Measurements from ENCODE around the gene CRYL1. TPM values are rescaled to one million over a fixed set of nuclear protein-coding genes. Genes with fewer than 3 reads are reported as not detected.

CRYL1 gene
- total RNA-seq, 1 experiment from 2014 or later = 26.5 TPM

DNA sequence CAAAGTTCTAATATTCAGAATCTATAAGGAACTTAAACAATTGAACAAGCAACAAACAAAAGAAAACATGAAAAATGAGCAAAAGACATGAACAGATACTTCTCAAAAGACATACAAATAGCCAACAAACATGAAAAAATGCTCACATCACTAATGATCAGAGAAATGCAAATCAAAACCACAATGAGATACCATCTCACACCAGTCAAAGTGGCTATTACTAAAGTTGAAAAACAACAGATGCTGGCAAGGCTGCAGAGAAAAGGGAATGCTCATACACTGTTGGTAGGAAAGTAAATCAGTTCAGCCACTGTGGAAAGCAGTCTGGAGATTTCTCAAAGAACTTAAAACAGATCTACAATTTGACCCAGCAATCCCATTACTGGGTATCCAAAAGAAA lies 74.3 kb downstream of the CRYL1 start:
- H3K36me3 ChIP-seq (ENCODE audit: control insufficient read depth in 1 of 2, insufficient read depth in 2 of 2, low read length in 2 of 2) = no peaks in the 10 kb centered on the region
- H2AFZ ChIP-seq (ENCODE audit: low read depth, low read length, poor library complexity, severe bottlenecking) = no peak overlapping the region
- H4K20me1 ChIP-seq (ENCODE audit: insufficient read depth) = no peaks in the 10 kb centered on the region
- H3K4me2 ChIP-seq (ENCODE audit: low read length) = no peak overlapping the region
- BruUV-seq (replicated peaks) = no TSS peak
- H3K27ac ChIP-seq (ENCODE audit: low read depth, low read length) = no peak overlapping the region
- ATAC-seq (no peak), DNase-seq (ENCODE audit: low read depth, low spot score) (no peak)
- 0 out of 4 replicates have a peak, but pooled peaks cover 0 to 8% of the 10 kb centered on the region in 2 experiments for H3K9me3 ChIP-seq (ENCODE audit: control insufficient read depth in 1 of 2, insufficient read depth in 1 of 2, low read depth in 1 of 2, low read length in 2 of 2)
- H3K4me3 ChIP-seq (replicated peaks in 1 of 2; ENCODE audit: low read depth in 1 of 2, low read length in 2 of 2) = no peak overlapping the region
- H3K9ac ChIP-seq (ENCODE audit: low read length) = no peak overlapping the region
- TF ChIP-seq RAD21 (IDR thresholded peaks at IDR 0.05; ENCODE audit: low read depth) (no peak), CBX3 (IDR thresholded peaks at IDR 0.05; ENCODE audit: low read depth) (no peak), EZH2phosphoT487 (IDR thresholded peaks at IDR 0.05; ENCODE audit: borderline replicate concordance) (no peak), SIN3A (IDR thresholded peaks at IDR 0.05; ENCODE audit: low read depth) (no peak), EGR1 (IDR thresholded peaks at IDR 0.05; ENCODE audit: low read depth) (no peak), TCF7L2 (IDR thresholded peaks at IDR 0.05; ENCODE audit: borderline replicate concordance, extremely low read depth, insufficient read depth, insufficient read length) (no peak), SRF (IDR thresholded peaks at IDR 0.05; ENCODE audit: low read depth) (no peak), ELF1 (IDR thresholded peaks at IDR 0.05; ENCODE audit: borderline replicate concordance, low read depth) (no peak), JUND (IDR thresholded peaks at IDR 0.05) (no peak), FOSL1 (IDR thresholded peaks at IDR 0.05; ENCODE audit: low read depth) (no peak)
- TF ChIP-seq, protein P1, sequence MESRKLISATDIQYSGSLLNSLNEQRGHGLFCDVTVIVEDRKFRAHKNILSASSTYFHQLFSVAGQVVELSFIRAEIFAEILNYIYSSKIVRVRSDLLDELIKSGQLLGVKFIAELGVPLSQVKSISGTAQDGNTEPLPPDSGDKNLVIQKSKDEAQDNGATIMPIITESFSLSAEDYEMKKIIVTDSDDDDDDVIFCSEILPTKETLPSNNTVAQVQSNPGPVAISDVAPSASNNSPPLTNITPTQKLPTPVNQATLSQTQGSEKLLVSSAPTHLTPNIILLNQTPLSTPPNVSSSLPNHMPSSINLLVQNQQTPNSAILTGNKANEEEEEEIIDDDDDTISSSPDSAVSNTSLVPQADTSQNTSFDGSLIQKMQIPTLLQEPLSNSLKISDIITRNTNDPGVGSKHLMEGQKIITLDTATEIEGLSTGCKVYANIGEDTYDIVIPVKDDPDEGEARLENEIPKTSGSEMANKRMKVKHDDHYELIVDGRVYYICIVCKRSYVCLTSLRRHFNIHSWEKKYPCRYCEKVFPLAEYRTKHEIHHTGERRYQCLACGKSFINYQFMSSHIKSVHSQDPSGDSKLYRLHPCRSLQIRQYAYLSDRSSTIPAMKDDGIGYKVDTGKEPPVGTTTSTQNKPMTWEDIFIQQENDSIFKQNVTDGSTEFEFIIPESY (IDR thresholded peaks at IDR 0.05; ENCODE audit: extremely low read depth, insufficient replicate concordance, low read length) = no peak
- TF ChIP-seq, protein P2, sequence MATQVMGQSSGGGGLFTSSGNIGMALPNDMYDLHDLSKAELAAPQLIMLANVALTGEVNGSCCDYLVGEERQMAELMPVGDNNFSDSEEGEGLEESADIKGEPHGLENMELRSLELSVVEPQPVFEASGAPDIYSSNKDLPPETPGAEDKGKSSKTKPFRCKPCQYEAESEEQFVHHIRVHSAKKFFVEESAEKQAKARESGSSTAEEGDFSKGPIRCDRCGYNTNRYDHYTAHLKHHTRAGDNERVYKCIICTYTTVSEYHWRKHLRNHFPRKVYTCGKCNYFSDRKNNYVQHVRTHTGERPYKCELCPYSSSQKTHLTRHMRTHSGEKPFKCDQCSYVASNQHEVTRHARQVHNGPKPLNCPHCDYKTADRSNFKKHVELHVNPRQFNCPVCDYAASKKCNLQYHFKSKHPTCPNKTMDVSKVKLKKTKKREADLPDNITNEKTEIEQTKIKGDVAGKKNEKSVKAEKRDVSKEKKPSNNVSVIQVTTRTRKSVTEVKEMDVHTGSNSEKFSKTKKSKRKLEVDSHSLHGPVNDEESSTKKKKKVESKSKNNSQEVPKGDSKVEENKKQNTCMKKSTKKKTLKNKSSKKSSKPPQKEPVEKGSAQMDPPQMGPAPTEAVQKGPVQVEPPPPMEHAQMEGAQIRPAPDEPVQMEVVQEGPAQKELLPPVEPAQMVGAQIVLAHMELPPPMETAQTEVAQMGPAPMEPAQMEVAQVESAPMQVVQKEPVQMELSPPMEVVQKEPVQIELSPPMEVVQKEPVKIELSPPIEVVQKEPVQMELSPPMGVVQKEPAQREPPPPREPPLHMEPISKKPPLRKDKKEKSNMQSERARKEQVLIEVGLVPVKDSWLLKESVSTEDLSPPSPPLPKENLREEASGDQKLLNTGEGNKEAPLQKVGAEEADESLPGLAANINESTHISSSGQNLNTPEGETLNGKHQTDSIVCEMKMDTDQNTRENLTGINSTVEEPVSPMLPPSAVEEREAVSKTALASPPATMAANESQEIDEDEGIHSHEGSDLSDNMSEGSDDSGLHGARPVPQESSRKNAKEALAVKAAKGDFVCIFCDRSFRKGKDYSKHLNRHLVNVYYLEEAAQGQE (IDR thresholded peaks at IDR 0.05; ENCODE audit: low read depth) = no peak
- ChIA-PET CTCF (no interaction called here), RAD21 (ENCODE audit: low non-redundant PET in 1 of 2, low total read pairs in 2 of 2, uncharacterized antibody in 2 of 2, unreplicated experiment in 2 of 2) (no interaction called here), POLR2A (no interaction called here)
- H3K27me3 ChIP-seq (ENCODE audit: insufficient read depth, low read length) = no peaks in the 10 kb centered on the region
- H3K79me2 ChIP-seq (ENCODE audit: insufficient read depth, low read length) = no peaks in the 10 kb centered on the region
- intact Hi-C loops (cut with micrococcal nuclease) = no loop called here
- no peaks in the 10 kb centered on the region for H3K4me1 ChIP-seq (ENCODE audit: control insufficient read depth in 1 of 2, insufficient read depth in 2 of 2, low read length in 2 of 2)
- no peaks in the 10 kb centered on the region for H3K9me2 ChIP-seq (ENCODE audit: insufficient read depth)

Measured in HCT116 (cell line).